K562 (cell line): ENCODE data around the gene VKORC1. TPM values are rescaled to one million over a fixed set of nuclear protein-coding genes. Genes with fewer than 3 reads are reported as not detected.
A peak's percentile ranks its signal among the peaks of the same experiment; 100 is the strongest.

Experiments used
- CREB1 ChIP-seq, 2 experiments: sonication (generic) in 1 of 2; formaldehyde crosslinking in 1 of 2; IDR thresholded peaks; 2 replicates each; pipeline versions ENCODE4 v1.6.1 to v1.8.0; 2012 to 2022; ENCODE audit warnings: inconsistent platforms in 1 of 2, mild to moderate bottlenecking in 1 of 2, missing genetic modification reagents in 1 of 2, moderate library complexity in 1 of 2
- GABPA ChIP-seq: fragments of 200-800 bp; sonication (Bioruptor generic); conservative IDR thresholded peaks from 2 replicates; pipeline ENCODE4 v1.6.1; 2016; ENCODE audit warnings: low read depth, missing genetic modification characterization, missing compliant biosample characterization
- GATA2 ChIP-seq: sonication (generic); formaldehyde crosslinking; IDR thresholded peaks from 2 replicates; pipeline ENCODE4 v1.4.0; 2020; ENCODE audit warnings: mild to moderate bottlenecking, missing genetic modification reagents
- HDGF ChIP-seq: fragments of 450-650 bp; IDR thresholded peaks from 2 replicates; pipeline ENCODE4 v1.6.1; 2016
- JUNB ChIP-seq: fragments of 450-650 bp; formaldehyde crosslinking; conservative IDR thresholded peaks from 2 replicates; pipeline ENCODE4 v1.4.0; 2020; ENCODE audit warnings: mild to moderate bottlenecking
- NFIX ChIP-seq: fragments of 250-450 bp; sonication (Bioruptor Pico); IDR thresholded peaks from 2 replicates; pipeline ENCODE4 v1.4.0; 2020; ENCODE audit warnings: low read depth, mild to moderate bottlenecking, moderate library complexity
- PATZ1 ChIP-seq: fragments of 250-450 bp; sonication (Bioruptor Pico); IDR thresholded peaks from 2 replicates; pipeline ENCODE4 v1.5.0; 2020; ENCODE audit warnings: mild to moderate bottlenecking, borderline replicate concordance
- RUNX1 ChIP-seq: sonication (generic); IDR thresholded peaks from 2 replicates; pipeline ENCODE4 v1.6.1; 2016; ENCODE audit warnings: antibody characterized with exemption, low read depth
- polyA plus RNA-seq, 8 experiments: library from polyadenylated mRNA; depleted of rRNA in 4 of 8; stranded (reverse) in 5 of 8; unstranded in 3 of 8; fragments of >200 nt; fragmentation: Nextera tagmentation in 2 of 8; fragmentation: Illumina TruSeq in 1 of 8; extraction: Ambion mirVana in 2 of 8; extraction: Trizol in 1 of 8; gene quantifications; 2 replicates each; pipeline versions ENCODE4 v1.2.1 to v1.2.3, GENCODE V29; 2011 to 2014; ENCODE audit warnings: inconsistent platforms in 1 of 8, missing spikeins in 1 of 8
- total RNA-seq, 7 experiments: library from RNA; depleted of rRNA in 6 of 7; stranded (reverse); fragments of >200 nt in 6 of 7; fragmentation: Illumina TruSeq in 2 of 7; extraction: Trizol in 2 of 7; gene quantifications; 2 replicates each; pipeline versions ENCODE4 v1.2.1 to v1.2.3, GENCODE V29; 2011 to 2021; ENCODE audit warnings: low replicate concordance in 1 of 7

Gene VKORC1
- total and polyA plus RNA-seq, 9 of the 15 experiments (the other 6 are each of a cell fraction or from before 2014, with no cell fraction given) = 30.0 to 119 (median 62.1) TPM

GRCh38 chr16:31073142-31073969, 21.2 kb downstream of the VKORC1 start (continued):
- TF ChIP-seq PATZ1 (CRISPR knock-in tag) (no peak), RUNX1 (no peak), GABPA (tag) (no peak), NFIX (CRISPR knock-in tag) (no peak), JUNB (CRISPR knock-in tag) (no peak), GATA2 (no peak), CREB1 (IDR thresholded peaks at IDR 0.05) (0 out of 2 replicates have a peak, but pooled peaks have one; percentile 12), CREB1 (CRISPR knock-in tag; IDR thresholded peaks at IDR 0.05) (peak; percentile 31), HDGF (no peak)
